ENCODE data around the gene GSG1L.

The GSG1L gene

DNA sequence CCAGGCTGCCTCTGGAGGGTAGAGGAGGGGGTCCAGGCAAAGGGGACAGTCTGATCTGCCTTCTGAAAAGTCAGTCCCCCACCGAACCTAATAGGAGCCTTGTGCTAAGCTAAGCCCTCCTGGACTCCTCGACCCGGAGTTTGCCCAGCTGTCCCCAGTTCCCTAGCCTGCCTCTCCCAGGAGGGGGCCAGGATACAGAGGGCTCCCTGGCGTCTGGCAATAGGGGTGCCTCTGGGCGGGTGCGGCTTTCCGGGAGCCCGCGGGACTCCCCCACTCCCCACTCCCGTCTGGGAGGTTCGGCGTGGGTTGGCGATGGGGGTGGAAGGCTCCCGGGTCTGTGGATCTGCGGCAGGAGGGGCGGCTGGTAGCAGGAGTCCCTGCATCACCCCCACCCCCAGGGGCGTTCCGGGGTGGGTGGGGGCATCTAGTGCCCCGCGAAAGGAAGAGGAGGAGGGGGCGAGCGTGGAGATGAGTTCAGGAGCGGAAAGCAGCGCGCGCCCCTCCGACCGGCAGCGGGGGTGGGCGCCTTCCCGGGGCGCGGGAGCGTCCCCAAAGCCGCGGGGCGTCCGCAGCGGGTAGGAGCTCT lies 1.2 kb downstream of the GSG1L start:
- no peak for DNase-seq

DNA sequence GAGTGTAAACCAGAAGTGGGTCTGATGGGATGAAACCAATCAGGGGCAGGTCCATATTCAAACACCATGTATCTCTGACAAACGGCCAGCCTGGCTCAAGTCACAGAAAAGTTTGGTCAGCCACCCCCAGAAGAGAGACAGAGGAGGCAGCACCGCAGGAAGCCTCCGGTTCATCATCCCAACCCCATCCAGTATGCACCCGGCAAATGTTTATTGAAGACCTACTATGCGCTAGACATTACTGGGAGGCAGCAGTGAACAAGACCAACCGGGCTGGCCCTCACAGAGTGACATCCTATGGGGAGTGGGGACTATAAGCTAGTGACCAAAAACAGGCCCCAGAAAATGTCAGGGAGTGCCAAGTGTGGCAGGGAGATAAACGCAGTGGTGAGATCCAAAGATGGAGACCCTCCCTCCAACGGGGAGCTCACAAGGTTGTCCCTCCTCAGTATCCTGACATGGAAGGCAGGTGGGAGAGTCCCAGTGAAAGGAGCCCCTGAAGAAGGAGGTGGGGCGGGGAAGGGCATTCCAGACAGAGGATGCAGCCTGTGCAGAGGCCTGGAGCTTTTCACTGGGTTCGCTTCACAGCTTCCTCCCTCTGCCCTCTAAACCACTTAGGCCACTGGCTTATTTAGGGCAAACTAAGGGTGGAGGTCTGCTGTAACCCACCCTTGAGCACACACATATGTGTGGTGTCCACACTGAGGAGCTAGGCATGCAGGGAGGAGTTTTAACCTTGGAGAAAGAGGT lies 2.0 kb downstream of the GSG1L start:
- no peak for DNase-seq

DNA sequence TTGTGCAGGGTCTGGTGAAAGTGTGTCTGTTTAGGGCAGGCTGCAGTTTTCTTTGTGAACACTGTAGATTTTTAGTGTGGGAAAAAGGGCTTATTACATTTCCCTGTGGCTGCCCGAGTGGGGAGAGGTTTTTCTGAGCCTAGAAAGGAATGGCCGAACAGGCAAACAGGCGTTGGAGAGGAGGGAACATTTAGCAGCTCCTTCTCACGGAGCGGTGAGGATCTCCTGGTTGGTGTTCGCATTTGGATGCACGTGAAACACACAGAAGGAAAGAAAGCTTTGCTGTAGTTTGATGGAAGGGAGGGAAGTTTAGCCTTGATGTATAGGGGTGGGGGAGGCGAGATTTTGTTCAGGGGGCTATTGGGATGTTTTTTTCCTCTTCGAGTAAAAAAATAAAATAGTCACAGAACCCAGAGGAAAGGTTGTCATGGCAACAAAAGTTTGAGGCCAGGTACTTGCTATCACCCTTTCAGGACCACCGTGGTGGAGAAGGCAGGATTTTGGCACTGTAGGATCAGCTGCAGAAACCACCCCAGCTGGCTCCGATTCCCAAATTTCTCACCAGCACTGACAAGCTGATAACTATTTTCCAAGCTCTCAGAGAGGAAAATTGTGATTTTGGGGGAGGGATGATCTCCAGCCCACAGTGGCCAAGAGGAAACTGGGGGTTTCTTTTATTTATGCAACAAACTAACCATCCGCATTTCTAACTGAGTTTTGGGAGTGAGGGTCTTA lies 3.5 kb downstream of the GSG1L start:
- DNase-seq: no peak

DNA sequence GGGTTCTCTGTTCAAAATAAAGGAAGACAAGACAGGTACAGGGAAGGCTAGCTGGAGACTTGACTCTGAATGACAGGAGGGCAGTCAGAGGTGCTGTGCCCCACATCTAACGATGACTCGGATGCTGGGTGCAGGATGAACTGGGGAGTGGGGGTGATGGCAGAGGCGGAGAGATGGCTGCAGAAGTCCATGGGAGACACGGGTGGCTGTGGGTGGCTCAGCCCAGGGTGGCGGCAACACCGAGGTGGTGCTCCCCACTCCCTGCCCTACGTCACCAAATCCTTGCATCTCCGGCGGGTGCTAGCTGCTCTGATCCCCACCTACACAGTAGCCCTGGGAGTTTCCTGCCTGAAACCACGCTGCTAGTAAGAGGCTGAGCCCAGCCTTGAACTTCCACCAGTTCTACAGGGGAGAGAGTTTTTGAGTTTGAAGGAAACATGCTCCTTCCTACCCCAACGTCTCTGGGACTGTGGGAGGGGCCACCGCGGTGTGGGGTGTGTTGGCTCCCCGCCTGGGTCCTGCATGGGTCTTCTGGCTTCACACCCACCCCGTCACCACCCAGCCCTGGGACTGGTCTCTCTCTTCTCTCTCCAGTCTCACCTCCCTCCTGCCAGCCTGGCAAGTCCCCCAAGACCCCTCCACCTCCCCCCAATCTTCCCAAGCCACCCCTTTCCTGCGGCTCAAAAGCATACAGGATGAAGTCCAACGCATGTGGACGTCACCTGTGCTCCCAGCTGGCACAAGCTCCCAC lies 4.5 kb downstream of the GSG1L start:
- no peak for DNase-seq

DNA sequence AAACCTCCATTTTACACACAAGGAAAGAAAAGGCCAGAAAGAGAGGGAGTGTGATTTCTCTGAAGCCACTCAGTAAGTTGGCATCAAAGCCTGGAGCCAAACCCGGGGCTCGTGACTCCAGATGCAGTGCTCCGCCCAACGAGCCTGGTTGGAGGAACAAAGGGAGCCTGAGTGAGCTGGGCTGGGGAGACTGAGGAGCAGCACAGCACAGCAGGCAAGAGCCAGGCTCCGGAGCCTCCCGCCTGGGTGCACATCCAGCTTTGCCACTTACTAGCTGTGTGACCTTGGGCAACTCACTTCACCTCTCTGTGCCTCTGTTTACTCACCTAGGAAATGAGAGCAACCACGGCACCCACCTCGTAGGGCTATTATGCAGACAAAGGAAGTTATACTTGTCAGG lies 5.6 kb downstream of the GSG1L start:
- DNase-seq: no peak

DNA sequence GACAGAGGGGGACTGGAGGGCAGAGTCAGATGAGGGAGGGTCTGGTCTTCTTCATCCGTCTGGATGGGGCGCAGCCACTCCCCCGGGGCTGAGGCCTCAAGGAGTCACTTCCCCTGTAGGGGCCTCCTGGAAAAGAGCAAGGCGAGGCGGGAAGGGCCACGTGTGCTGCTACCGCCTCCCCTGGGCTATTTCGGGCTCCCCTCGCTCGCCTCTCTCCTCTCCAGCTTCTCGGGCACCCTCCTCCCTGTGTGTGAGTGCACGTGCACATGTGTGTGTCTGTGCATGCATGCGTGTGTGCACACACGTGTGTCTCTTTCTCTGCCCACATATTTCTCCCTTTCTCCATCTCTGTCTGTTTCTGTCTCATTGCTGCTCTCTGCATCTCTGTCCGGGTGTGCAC lies 10.1 kb downstream of the GSG1L start:
- DNase-seq: no peak

DNA sequence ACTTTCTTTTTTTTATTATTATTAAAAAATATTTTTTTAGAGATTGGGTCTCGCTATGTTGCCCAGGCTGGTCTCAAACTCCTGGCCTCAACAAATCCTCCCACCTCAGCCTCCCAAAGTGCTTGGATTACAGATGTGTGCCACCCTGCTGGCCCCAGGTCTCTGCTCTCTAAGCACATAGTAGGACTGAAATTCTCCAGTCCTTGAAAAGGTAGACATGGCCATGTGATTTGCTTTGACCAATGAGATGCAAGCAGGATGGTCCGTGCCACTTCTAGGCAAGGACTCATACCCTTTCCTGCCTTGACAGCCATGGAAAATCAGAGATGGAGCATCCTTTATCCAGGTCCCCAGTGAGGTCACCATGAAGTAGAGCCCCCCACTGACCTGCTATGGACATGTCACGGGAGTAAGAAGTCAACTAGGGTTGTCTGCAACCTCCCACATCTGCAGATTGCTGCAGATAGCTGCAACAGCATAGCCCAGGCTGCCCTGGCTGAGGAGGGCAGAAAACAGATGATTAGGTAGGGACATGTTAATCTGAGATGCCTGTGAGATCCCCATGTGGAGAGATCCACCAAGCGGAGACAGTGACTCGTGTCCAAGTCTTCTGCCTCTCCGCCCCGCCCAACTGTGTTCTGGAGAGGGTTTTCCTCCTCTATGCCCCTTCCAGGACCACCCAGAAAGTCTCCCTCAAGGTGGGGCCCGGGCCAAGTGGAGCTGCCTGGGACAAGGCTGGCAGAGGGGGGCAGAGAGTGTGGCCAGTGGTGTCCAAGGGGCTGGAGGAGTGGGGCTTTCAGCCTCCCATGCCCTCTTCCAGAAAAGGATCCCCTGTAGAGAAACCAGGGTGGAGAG lies 11.0 kb downstream of the GSG1L start:
- no peak for DNase-seq

DNA sequence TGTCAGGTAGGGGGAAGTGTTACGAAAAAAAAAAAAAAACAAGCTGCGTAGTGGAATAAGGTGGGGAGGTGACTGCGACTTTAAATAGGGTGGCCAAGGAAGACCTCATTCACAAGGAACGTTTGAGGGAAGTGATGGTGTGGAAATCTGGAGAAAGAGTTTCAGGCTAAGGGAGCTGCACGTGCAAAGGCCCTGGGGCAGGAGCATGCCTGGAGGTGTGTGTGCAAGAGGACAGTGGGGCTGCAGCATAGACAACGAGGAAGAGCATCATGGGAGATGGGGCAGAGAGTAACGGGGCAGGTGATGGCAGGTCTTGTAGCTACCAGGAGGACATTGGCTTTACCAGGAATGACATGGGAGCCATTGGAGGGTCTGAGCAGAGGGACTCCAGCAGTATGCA lies 12.0 kb downstream of the GSG1L start:
- no peak for DNase-seq

DNA sequence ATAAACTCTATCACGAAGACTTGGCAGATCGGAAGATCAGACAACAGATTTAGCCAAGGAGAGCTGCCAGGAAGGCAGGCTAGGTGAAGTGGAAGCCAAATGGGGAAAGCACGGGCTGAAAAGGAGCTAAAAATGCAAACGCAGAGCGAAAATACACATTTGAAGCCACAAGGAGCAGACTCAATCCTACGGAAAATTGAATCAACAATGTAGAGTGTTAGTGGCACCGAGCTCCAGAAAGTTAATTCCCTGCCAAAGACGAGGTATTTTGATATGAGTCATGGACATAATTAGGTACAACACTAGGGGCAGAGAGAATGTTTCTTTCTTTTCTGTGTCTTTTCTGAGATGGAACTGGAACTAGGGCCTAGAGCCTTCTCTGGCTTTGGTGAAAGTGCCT lies 20.7 kb downstream of the GSG1L start:
- DNase-seq: no peak

DNA sequence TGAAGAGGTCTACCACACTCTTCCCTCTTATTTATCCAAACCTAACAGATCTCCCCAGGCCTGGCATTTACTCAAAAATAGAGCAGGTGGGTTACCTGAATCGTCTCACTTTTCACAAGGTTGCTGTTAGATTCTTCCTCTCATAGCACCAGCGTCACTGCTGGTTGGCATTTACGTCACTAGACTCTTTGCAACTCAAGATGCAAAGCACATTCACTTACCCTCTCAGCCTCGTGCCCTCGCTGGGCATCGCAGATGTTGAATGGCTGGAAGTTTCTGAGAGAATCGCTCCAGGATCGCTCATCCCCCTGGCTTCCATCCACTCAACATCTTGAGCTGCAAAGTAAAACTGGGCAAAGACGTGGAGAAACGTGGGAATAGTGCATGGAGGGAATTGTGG lies 21.9 kb downstream of the GSG1L start:
- no peak for DNase-seq

DNA sequence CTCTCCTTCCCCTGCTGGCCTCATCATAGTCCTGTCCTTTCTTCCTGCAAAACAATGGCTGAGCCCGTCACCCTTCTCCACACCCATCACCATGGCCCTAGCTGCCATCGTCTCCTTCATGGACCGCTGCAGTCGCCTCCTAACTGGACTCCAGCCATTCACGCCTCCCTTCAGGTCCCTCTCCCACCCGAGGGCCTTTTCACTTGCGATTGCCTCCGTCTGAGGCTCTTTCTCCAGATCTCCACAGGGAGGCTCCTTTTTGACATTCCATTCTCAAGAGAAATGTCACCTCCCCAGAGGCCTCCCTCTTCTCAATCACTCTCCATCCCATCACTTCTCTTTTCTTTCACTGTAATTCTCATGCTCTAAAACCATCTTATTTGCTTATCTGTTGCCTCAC lies 23.5 kb downstream of the GSG1L start:
- no peak for DNase-seq

DNA sequence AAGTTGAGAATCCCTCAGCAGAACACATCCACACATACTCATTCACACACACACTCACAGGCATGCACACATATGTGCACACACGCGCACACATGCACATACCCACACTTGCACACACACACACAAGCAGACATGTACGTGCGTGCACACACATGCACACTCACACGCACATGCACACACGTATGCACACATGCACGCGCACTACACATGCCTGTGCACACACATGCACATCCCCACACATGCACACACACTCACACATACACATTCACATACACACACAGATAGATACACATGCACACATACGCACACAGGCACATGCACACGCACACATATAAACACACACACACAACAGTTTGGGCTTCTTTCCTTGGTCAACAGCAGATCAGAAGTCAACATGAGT lies 24.0 kb downstream of the GSG1L start:
- no peak for DNase-seq

DNA sequence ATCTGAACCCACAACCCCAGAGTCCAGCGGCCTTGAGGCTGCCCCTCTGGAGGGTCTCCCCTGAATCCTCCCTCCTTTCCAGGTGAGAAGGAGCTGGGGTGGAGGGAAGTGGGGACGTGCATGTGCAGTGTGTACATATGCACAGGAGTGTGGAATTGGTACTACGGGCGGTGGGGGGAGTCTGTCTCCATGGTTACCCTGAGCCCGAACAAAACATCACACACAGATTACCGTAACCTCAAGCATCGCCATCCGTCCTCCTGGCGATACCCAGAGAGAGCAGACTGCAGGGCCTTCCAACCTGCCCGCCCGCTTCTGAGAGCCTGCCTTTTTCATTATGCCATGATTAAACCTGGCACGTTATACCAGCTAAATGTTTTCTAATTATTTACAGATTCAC lies 25.1 kb downstream of the GSG1L start:
- DNase-seq: no peak

DNA sequence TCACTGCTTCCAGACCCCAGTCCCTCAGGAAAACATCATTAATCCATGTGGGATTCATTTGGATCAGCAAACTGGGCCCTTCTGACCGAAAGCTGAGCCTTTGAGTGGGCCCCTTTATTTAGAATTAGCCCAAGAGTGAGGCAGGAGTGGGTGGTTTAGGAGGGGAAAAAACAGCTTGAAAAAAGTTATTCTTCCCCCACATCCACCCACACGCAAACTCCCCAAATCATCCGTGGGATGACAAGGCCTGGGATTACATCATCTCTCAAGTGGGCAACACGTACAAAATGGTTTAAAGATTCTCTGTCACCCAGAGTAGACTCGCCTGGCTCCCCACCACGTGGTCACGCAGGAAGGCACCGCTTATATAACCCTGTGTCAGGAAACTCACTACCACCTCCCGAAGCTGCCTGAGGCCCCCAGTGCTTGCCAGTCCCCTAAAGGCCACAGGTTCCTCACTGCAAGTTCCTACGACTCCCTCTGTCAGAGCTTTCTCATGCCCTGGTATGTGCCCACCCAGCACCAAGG lies 27.6 kb downstream of the GSG1L start:
- DNase-seq: no peak

DNA sequence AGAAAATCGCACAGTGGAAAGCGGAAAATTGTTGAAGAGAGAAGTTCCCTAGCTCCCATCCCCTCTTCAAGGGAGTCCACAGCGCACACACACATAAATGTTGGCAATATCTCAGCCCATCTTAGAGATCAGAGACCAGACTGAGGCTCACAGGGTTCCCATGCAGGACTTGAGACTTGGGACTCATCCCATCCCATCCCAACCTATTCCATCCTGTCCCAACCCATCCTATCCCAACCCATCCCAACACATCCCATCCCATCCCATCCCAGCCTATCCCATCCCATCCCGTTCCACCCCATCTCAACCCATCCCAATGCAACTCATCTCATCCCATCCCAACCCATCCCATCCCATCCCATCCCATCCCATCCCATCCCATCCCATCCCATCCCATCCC lies 29.6 kb downstream of the GSG1L start:
- no peak for DNase-seq

DNA sequence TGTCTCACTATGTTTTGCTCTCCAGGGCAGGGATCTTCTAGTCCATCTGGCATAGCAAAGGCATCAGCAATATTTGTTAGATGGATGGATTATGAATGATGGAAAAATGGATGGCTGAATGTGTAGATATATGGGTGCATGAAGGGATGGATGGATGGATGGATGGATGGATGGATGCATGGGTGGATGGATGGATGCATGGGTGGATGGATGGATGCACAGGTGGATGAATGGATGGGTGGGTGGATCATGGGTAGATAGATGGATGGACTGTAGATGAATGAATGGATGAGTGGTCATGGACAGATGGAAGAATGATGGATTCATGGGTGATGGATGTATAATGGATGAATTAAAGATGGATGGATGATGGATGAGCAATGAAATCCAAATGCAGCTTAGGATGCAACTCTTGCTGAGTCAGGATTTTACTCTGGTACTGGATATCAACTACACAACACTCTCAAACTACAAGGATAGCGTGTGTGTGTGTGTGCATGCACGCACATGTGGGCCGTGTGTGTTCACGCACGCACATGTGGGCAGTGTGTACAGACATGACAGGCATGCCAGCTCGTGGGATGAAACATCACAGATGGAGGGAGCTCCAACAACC lies 34.0 kb downstream of the GSG1L start:
- no peak for DNase-seq

DNA sequence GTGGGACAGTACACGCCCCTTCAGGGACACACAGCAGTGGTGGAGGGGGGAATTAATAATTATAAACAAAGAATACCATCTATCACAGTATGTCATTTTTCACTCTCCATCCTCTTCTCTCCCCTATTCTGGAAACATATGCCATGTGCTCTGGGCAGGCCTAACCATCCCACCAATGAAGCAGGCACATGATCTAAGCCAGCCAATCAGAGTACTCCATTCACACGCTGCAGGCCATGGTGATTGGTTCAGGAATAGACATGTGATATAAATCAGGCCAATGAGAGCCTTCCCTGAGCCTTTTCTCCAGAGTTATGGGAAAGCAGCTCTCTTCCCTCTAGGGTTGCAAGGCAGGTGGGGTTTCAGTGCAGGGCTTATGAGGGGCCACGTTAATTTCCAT lies 36.5 kb downstream of the GSG1L start:
- no peak for DNase-seq

DNA sequence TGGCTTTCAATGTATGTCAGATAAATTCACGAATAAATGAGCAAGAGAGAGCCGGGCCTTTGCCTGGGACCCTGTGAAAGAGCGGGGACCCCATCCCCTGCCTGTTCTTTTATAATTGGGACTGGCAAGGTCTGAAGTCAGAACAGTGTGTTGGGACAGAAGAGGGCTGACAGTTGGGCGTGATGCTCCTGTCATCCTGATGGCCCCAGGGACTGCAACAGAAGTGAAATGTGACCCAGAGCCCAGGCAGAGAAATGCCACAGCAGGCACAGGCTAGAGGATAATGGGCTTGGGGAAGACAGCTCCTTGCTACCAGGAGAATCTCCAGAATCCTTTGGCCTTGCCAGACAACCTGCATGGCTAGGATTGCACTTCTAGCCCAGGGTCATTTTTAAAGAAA lies 37.9 kb downstream of the GSG1L start:
- DNase-seq: no peak

DNA sequence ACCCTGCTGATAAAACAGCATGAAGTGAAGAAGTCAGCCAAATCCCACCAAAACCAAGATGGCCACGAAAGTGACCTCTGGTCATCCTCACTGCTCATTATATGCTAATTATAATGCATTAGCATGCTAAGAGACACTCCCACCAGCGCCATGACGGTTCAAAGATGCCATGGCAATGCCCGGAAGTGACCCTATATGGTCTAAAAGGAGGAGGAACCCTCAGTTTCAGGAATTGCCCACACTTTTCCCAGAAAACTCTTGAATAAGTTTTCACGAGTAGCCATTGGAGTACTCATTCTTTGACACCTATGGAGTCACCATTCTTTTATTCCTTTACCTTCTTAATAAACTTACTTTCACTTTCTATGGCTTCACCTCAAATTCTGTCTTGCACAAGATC lies 44.3 kb downstream of the GSG1L start:
- no peak for DNase-seq

DNA sequence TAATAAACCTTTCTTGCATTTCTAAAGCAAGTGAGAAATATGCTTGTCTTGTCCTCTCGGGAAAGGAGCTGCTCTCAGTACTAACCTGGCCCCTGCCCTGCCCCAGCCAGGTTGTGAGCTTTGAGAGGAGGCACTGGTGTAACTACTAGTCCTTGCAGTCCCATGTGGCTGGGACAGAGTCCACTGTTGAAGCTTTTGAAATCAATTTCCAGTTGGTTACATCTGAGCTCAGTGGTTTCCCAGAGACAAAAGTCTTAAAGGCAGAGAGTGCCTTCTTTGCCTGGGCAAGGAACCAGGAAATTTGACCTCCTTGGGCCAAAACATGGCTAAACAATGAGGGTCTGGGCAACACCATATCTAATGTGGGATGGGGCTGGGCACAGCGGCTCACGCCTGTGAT lies 48.7 kb downstream of the GSG1L start:
- DNase-seq: no peak

DNA sequence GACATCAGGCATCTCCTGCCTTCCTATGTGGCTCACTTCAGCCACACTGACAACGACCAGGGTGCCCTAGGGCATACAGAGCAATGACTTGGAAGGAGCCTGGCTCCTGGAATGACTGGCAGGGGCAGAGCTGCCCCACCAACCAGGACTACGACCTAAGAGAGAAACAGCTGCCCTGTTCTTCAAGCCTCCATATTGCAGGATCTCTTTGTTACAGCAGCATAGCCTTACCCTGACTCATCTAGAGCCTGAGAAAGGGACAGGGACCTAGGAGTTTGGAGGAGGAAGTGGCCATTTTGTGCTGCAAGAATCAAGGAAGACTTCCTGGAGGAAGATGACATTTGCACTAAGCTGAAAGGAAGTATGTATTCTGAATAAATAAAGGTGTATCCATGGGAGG lies 49.6 kb downstream of the GSG1L start:
- DNase-seq: no peak

DNA sequence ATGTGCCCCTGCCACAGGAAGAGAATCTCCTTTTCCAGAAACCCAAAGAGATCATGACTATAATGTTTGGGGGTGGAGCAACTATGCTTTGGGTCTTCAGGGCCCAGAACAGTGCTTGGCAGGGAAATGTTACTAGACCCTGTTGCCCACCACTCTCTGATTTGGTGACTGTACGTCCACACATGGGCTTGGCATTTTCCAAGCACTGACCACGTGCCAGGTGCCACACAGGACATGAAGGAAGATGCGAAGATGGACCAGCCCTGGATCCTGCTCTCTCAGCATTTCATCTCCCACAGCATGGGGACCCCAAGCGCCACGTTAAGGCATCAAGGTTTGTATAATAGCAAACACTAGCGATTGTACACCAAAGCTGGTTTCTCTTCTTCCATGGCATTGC lies 50.1 kb downstream of the GSG1L start:
- DNase-seq: no peak
